Esophagus muscularis mucosa (tissue), 4 donors: ENCODE measurements around the gene SCML1. TPM values are rescaled to one million over a fixed set of nuclear protein-coding genes. Genes with fewer than 3 reads are reported as not detected.

Experiments
- DNase-seq: peaks from one replicate; pipeline ENCODE4 v3.0.0-alpha.2; 2017; ENCODE audit errors: extremely low spot score
- H3K27ac ChIP-seq, 4 donors: fragments of 200-600 bp; sonication (generic); replicated peaks in 1 of 4; 1 replicate in 3 of 4; 2 replicates in 1 of 4; pipeline ENCODE4 v1.5.1; 2016 to 2019; ENCODE audit warnings: mild to moderate bottlenecking in 1 of 4
- H3K27me3 ChIP-seq, 4 donors: fragments of 200-600 bp; sonication (generic); one replicate each; pipeline versions ENCODE4 v1.5.1 to v1.6.0; 2016 to 2019
- H3K36me3 ChIP-seq, 4 donors: fragments of 200-600 bp; sonication (generic); one replicate each; pipeline ENCODE4 v1.5.1; 2016 to 2019
- H3K4me1 ChIP-seq, 4 donors: fragments of 200-600 bp; sonication (generic); one replicate each; pipeline ENCODE4 v1.5.1; 2016 to 2019
- H3K4me3 ChIP-seq, 4 donors: fragments of 200-600 bp; sonication (generic); 1 replicate in 2 of 4; 2 replicates in 2 of 4; pipeline ENCODE4 v1.5.1; 2016 to 2019; ENCODE audit warnings: mild to moderate bottlenecking in 4 of 4, moderate library complexity in 1 of 4
- H3K9me3 ChIP-seq, 4 donors: fragments of 200-600 bp; sonication (generic); 1 replicate in 3 of 4; 2 replicates in 1 of 4; pipeline ENCODE4 v1.5.1; 2016 to 2019
- CTCF ChIP-seq, 3 experiments: fragments of 200-600 bp in 2 of 3; fragments of 450-650 bp in 1 of 3; sonication (generic) in 2 of 3; IDR thresholded peaks; one replicate each; pipeline ENCODE4 v1.5.1; 2017 to 2019; ENCODE audit warnings: antibody characterized with exemption in 3 of 3, mild to moderate bottlenecking in 2 of 3, moderate library complexity in 1 of 3
- EP300 ChIP-seq: sonication (generic); formaldehyde crosslinking; IDR thresholded peaks from one replicate; pipeline ENCODE4 v1.6.1; 2017; ENCODE audit warnings: antibody characterized with exemption
- POLR2A ChIP-seq: fragments of 450-650 bp; IDR thresholded peaks from one replicate; pipeline ENCODE4 v1.6.1; 2017; ENCODE audit warnings: antibody characterized with exemption, moderate library complexity, mild to moderate bottlenecking, low read depth
- POLR2AphosphoS5 ChIP-seq, 2 donors: sonication (generic); formaldehyde crosslinking; IDR thresholded peaks; one replicate each; pipeline ENCODE4 v1.6.1; 2017; ENCODE audit warnings: antibody characterized with exemption in 2 of 2
- WGBS: methylation state at CpG from one replicate; pipeline ENCODE4 v1.1.5; 2018; 5-methylcytosine and 5-hydroxymethylcytosine counted together
- intact Hi-C: fragments of 100-400 bp; cut with DNase I; formaldehyde crosslinking; loops from one replicate; pipeline ENCODE4 v1.15.1; 2023
- total RNA-seq, 4 donors: library from RNA; depleted of rRNA; stranded (reverse); fragments of >200 nt; gene quantifications; one replicate each; pipeline versions ENCODE4 v1.1.0 to v1.2.1, GENCODE V29; 2016

SCML1 gene
- total RNA-seq, 4 donors from 2014 or later, result 4.8 to 8.3 (median 6.4) TPM

- no peaks in the 10 kb centered on the region for H3K9me3 ChIP-seq
- H3K4me3 ChIP-seq, result peak overlapping the region; percentile 58 to 68 (median 64)
- H3K36me3 ChIP-seq, result peaks cover 0 to 9% (median 0%) of the 10 kb centered on the region in 4 donors
- H3K27ac ChIP-seq, result peak overlapping the region; percentile 77 to 95 (median 87)
- H3K4me1 ChIP-seq, result peaks cover 0 to 18% (median 8%) of the 10 kb centered on the region in 4 donors
- WGBS, result 67% methylated on average over 4 of the region's 5 CpGs
- no peak for DNase-seq
- intact Hi-C loops, result no loop called here
- TF ChIP-seq POLR2AphosphoS5 (IDR thresholded peaks at IDR 0.05) (no peak), POLR2A (no peak), EP300 (no peak)
- no peaks in the 10 kb centered on the region for H3K27me3 ChIP-seq
Measured at GRCh38 chrX:17736478-17736855, 826 bp upstream of the SCML1 start.

GRCh38 chrX:17737710-17737985 is 355 bp downstream of the SCML1 start:
- 50% methylated on average over 15 of the region's 15 CpGs for WGBS
- no peaks in the 10 kb centered on the region for H3K27me3 ChIP-seq
- H3K36me3 ChIP-seq, result no peaks in the 10 kb centered on the region
- intact Hi-C loops, result no loop called here
- no peak for DNase-seq
- H3K4me3 ChIP-seq, result peak overlapping the region; percentile 58 to 68 (median 64)
- peak overlapping the region; percentile 86 to 95 (median 92) for H3K27ac ChIP-seq
- no peaks in the 10 kb centered on the region for H3K9me3 ChIP-seq
- peaks cover 0 to 18% (median 8%) of the 10 kb centered on the region in 4 donors for H3K4me1 ChIP-seq
- TF ChIP-seq EP300 (no peak), POLR2A (no peak), POLR2AphosphoS5 (IDR thresholded peaks at IDR 0.05) (no peak), CTCF (IDR thresholded peaks at IDR 0.05) (no peak)

- no peak for TF ChIP-seq CTCF (IDR thresholded peaks at IDR 0.05)
- TF ChIP-seq EP300, result no peak
- TF ChIP-seq POLR2AphosphoS5 (IDR thresholded peaks at IDR 0.05), result peak in 1 of 2 donors; percentile 14
- TF ChIP-seq POLR2A, result no peak
- WGBS, result 36% methylated on average over 31 of the region's 45 CpGs
- Histone ChIP-seq H3K27me3 (no peaks in the 10 kb centered on the region), H3K9me3 (no peaks in the 10 kb centered on the region), H3K4me1 (peaks cover 0 to 18% (median 8%) of the 10 kb centered on the region in 4 donors), H3K36me3 (no peaks in the 10 kb centered on the region), H3K4me3 (peak overlapping the region; percentile 58 to 68 (median 64)), H3K27ac (peak overlapping the region; percentile 86 to 95 (median 92))
- no peak for DNase-seq
- intact Hi-C loops, result no loop called here
Measured at GRCh38 chrX:17737986-17738713, 857 bp downstream of the SCML1 start.

GRCh38 chrX:17738737-17739535 is 1.6 kb downstream of the SCML1 start:
- TF ChIP-seq POLR2AphosphoS5 (IDR thresholded peaks at IDR 0.05) (no peak), POLR2A (no peak), CTCF (IDR thresholded peaks at IDR 0.05) (no peak), EP300 (no peak)
- Histone ChIP-seq H3K27me3 (no peaks in the 10 kb centered on the region), H3K27ac (peak overlapping the region; percentile 86 to 95 (median 92)), H3K36me3 (no peaks in the 10 kb centered on the region), H3K4me3 (peak overlapping the region; percentile 58 to 68 (median 64)), H3K9me3 (no peaks in the 10 kb centered on the region), H3K4me1 (peaks cover 0 to 18% (median 8%) of the 10 kb centered on the region in 4 donors)
- 46% methylated on average over 6 of the region's 6 CpGs for WGBS
- intact Hi-C loops, result no loop called here
- DNase-seq, result no peak
